Panc1 (cell line): Measurements from ENCODE around the gene MBD3. TPM values are rescaled to one million over a fixed set of nuclear protein-coding genes. Genes with fewer than 3 reads are reported as not detected.

Experiments used
- ATAC-seq: fragments of 200-7000 bp; cut with Tn5 transposase; 2 replicates; pipeline ENCODE4 v1.9.1; 2020; ENCODE audit warnings: mild to moderate bottlenecking, moderate library complexity
- BruUV-seq: library from RNA; stranded (reverse); fragments of 400-500 nt; replicated peaks from 2 replicates; lab custom pipeline; 2021; lab: Mats Ljungman, UMichigan
- CTCF ChIA-PET: fragments of 300-600 bp; sonication (Branson Sonifier 250); formaldehyde crosslinking; loops from one replicate; lab custom pipeline; 2022; ENCODE audit warnings: antibody characterized with exemption; lab: Charles Lee
- POLR2A ChIA-PET: fragments of 300-600 bp; sonication (Branson Sonifier 250); formaldehyde crosslinking; loops from one replicate; lab custom pipeline; 2022; ENCODE audit warnings: antibody characterized with exemption; lab: Charles Lee
- DNase-seq: peaks from one replicate; pipeline ENCODE4 v3.0.0-alpha.2; 2010; ENCODE audit warnings: low read depth, low spot score
- H3K27ac ChIP-seq: 2 replicates; pipeline ENCODE4 v1.5.1; 2011; ENCODE audit warnings: mild to moderate bottlenecking, low read length, inconsistent platforms
- H3K27me3 ChIP-seq: fragments of 200-500 bp; sonication (Bioruptor generic); 2 replicates; pipeline ENCODE4 v1.6.0; 2014; ENCODE audit warnings: low read length, inconsistent platforms; ENCODE audit not compliant: control insufficient read depth, insufficient read depth
- H3K36me3 ChIP-seq: fragments of 200-500 bp; sonication (Bioruptor generic); 2 replicates; pipeline ENCODE4 v1.5.1; 2014; ENCODE audit warnings: inconsistent platforms, mild to moderate bottlenecking, low read length, moderate library complexity; ENCODE audit not compliant: control insufficient read depth, insufficient read depth
- H3K4me1 ChIP-seq: 2 replicates; pipeline ENCODE4 v1.5.1; 2011; ENCODE audit warnings: inconsistent platforms, mild to moderate bottlenecking, low read length, moderate library complexity; ENCODE audit not compliant: control insufficient read depth, insufficient read depth
- H3K4me3 ChIP-seq, 2 experiments: 2 replicates each; pipeline ENCODE4 v1.5.1; 2011 to 2012; ENCODE audit warnings: low read depth in 2 of 2, low read length in 2 of 2, mild to moderate bottlenecking in 2 of 2, inconsistent platforms in 1 of 2, moderate library complexity in 1 of 2
- H3K9me3 ChIP-seq: fragments of 200-500 bp; sonication (Bioruptor generic); 2 replicates; pipeline ENCODE4 v1.5.1; 2014; ENCODE audit warnings: low read depth, mild to moderate bottlenecking, inconsistent platforms, low read length, moderate library complexity; ENCODE audit not compliant: control insufficient read depth, insufficient read depth
- CTCF ChIP-seq: fragments of 450-650 bp; IDR thresholded peaks from 2 replicates; pipeline ENCODE4 v1.5.1; 2017; ENCODE audit warnings: mild to moderate bottlenecking
- POLR2AphosphoS5 ChIP-seq: IDR thresholded peaks from 2 replicates; pipeline ENCODE4 v1.6.1; 2012; ENCODE audit warnings: mild to moderate bottlenecking, low read depth, low read length, moderate library complexity
- REST ChIP-seq, 2 experiments: IDR thresholded peaks; 2 replicates each; pipeline ENCODE4 v1.6.1; 2011 to 2012; ENCODE audit warnings: low read depth in 2 of 2, control low read depth in 1 of 2, low read length in 1 of 2, mild to moderate bottlenecking in 1 of 2, moderate library complexity in 1 of 2; ENCODE audit not compliant: insufficient read depth in 1 of 2
- SIN3A ChIP-seq: IDR thresholded peaks from 2 replicates; pipeline ENCODE4 v1.6.1; 2012; ENCODE audit warnings: low read depth, mild to moderate bottlenecking, low read length, moderate library complexity, borderline replicate concordance; ENCODE audit not compliant: insufficient read depth
- in situ Hi-C: cut with HindIII; loops from 2 replicates; pipeline ENCODE4 v1.10.0; 2016; ENCODE audit warnings: low sequenced_read_pairs, low pct_unique_long_range_greater_than_20kb
- intact Hi-C: fragments of 100-400 bp; cut with micrococcal nuclease; formaldehyde crosslinking; loops from one replicate; pipeline ENCODE4 v1.10.0; 2022; ENCODE audit not compliant: unreplicated experiment
- total RNA-seq: library from RNA; stranded (reverse); gene quantifications from one replicate; pipeline ENCODE4 v1.2.1, GENCODE V29; 2021; ENCODE audit not compliant: unreplicated experiment

The MBD3 gene
- total RNA-seq, 1 experiment from 2014 or later, result 139 TPM

GRCh38 chr19:1566392-1567115, 26.1 kb downstream of the MBD3 start:
- no TSS peak for BruUV-seq
- no peaks in the 10 kb centered on the region for H3K9me3 ChIP-seq
- H3K27ac ChIP-seq, result no peak overlapping the region
- intact Hi-C loops, result no loop called here
- peak; percentile 82 for ATAC-seq
- TF ChIP-seq REST (IDR thresholded peaks at IDR 0.05; ENCODE audit: insufficient read depth in 1 of 2, low read depth in 2 of 2, low read length in 1 of 2), result no peak
- TF ChIP-seq SIN3A, result peak; percentile 55; the same call in 1 of the 2 replicates
- no peaks in the 10 kb centered on the region; the same call in 1 of the 2 replicates for H3K36me3 ChIP-seq
- peak overlapping the region; percentile 59 to 63 for H3K4me3 ChIP-seq
- DNase-seq, result no peak
- H3K27me3 ChIP-seq, result no peaks in the 10 kb centered on the region
- in situ Hi-C loops, result no loop called here
- CTCF ChIA-PET, result interaction anchor here (0.5 kb wide), 1 partner anchor 264 kb away, joined by 3 read pairs; no protein-coding TSS in a partner anchor
- POLR2A ChIA-PET, result no interaction called here
- H3K4me1 ChIP-seq, result no peaks in the 10 kb centered on the region; the same call in 1 of the 2 replicates

- H3K4me1 ChIP-seq, result no peaks in the 10 kb centered on the region; the same call in 1 of the 2 replicates
- DNase-seq, result no peak
- no TSS peak for BruUV-seq
- no peaks in the 10 kb centered on the region for H3K9me3 ChIP-seq
- TF ChIP-seq CTCF, result no peak
- intact Hi-C loops (no loop called here), in situ Hi-C loops (no loop called here)
- no peak overlapping the region for H3K27ac ChIP-seq
- no peaks in the 10 kb centered on the region; the same call in 1 of the 2 replicates for H3K36me3 ChIP-seq
- no peak overlapping the region for H3K4me3 ChIP-seq
- no peaks in the 10 kb centered on the region for H3K27me3 ChIP-seq
- CTCF ChIA-PET, result no interaction called here
- POLR2A ChIA-PET, result no interaction called here
- no peak for ATAC-seq
These were observed 29.4 kb downstream of the MBD3 start for GRCh38 chr19:1563251-1563650.

GRCh38 chr19:1561236-1561842, 31.3 kb downstream of the MBD3 start:
- Histone ChIP-seq H3K9me3 (no peaks in the 10 kb centered on the region), H3K27me3 (no peaks in the 10 kb centered on the region), H3K4me1 (no peaks in the 10 kb centered on the region; the same call in 1 of the 2 replicates), H3K27ac (no peak overlapping the region), H3K36me3 (no peaks in the 10 kb centered on the region), H3K4me3 (no peak overlapping the region)
- ATAC-seq, result no peak
- DNase-seq, result no peak
- no peak for TF ChIP-seq CTCF
- TF ChIP-seq REST (IDR thresholded peaks at IDR 0.05; ENCODE audit: insufficient read depth in 1 of 2, low read depth in 2 of 2, low read length in 1 of 2), result no peak
- TF ChIP-seq POLR2AphosphoS5, result no peak
- in situ Hi-C loops (no loop called here), intact Hi-C loops (no loop called here)
- POLR2A ChIA-PET, result interaction anchor here (0.5 kb wide), 1 partner anchor 32 kb away, joined by 9 read pairs; no protein-coding TSS in a partner anchor
- CTCF ChIA-PET, result no interaction called here
- BruUV-seq, result no TSS peak
